ENCODE results near the gene RASL11A. TPM values are rescaled to one million over a fixed set of nuclear protein-coding genes. Genes with fewer than 3 reads are reported as not detected.

The RASL11A gene
- total RNA-seq, 4 donors from 2014 or later = 18.7 to 37.7 (median 28.9) TPM

GRCh38 chr13:27274631-27275030 is 4.0 kb downstream of the RASL11A start:
- TF ChIP-seq POLR2A (IDR thresholded peaks at IDR 0.05) = no peak
- TF ChIP-seq EP300 (IDR thresholded peaks at IDR 0.05; ENCODE audit: low read depth) = no peak
- TF ChIP-seq CTCF (IDR thresholded peaks at IDR 0.05) = no peak
- no peak for TF ChIP-seq POLR2AphosphoS5 (IDR thresholded peaks at IDR 0.05)
- DNase-seq = no peak
- intact Hi-C loops (cut with DNase I; ENCODE audit: low total_unique reads) = loop anchor here (5.0 kb wide), 2 partner anchors 73 to 287 kb away; no protein-coding TSS in a partner anchor
- 28 to 30% methylated on average over 1 of the region's 1 CpG for WGBS, 2 donors (ENCODE audit: low coverage in 1 of 2)
- no peak overlapping the region for H3K4me3 ChIP-seq
- in situ Hi-C loops (cut with MboI; ENCODE audit: low pct_ligation_motif_present in 1 of 4, low pct_unique_long_range_greater_than_20kb in 1 of 4, low sequenced_read_pairs in 3 of 4) = loop anchor here in 2 of 4 donors (10.0 to 25.0 kb wide), 4 partner anchors 70 to 290 kb away; partner anchors contain the start of gene USP12 (in 1 of the 2)
- peaks cover 2 to 31% (median 14%) of the 10 kb centered on the region in 4 donors for H3K4me1 ChIP-seq
- H3K27me3 ChIP-seq = no peaks in the 10 kb centered on the region
- H3K36me3 ChIP-seq = no peaks in the 10 kb centered on the region
- no peak overlapping the region for H3K27ac ChIP-seq
- H3K9me3 ChIP-seq = no peaks in the 10 kb centered on the region

GRCh38 chr13:27276188-27276587 is 5.6 kb downstream of the RASL11A start:
- intact Hi-C loops (cut with DNase I; ENCODE audit: low total_unique reads) = no loop called here
- Histone ChIP-seq H3K27me3 (no peaks in the 10 kb centered on the region), H3K4me3 (no peak overlapping the region), H3K27ac (peak overlapping the region; percentile 4 to 17 (median 16)), H3K9me3 (no peaks in the 10 kb centered on the region), H3K36me3 (no peaks in the 10 kb centered on the region), H3K4me1 (peaks cover 0 to 27% (median 12%) of the 10 kb centered on the region in 4 donors)
- DNase-seq = no peak
- in situ Hi-C loops (cut with MboI; ENCODE audit: low pct_ligation_motif_present in 1 of 4, low pct_unique_long_range_greater_than_20kb in 1 of 4, low sequenced_read_pairs in 3 of 4) = loop anchor here in 2 of 4 donors (10.0 kb wide), 2 partner anchors 69 to 291 kb away; no protein-coding TSS in a partner anchor
- TF ChIP-seq POLR2A (IDR thresholded peaks at IDR 0.05) (no peak), EP300 (IDR thresholded peaks at IDR 0.05; ENCODE audit: low read depth) (no peak), POLR2AphosphoS5 (IDR thresholded peaks at IDR 0.05) (no peak), CTCF (IDR thresholded peaks at IDR 0.05) (no peak)
- WGBS, 2 donors (ENCODE audit: low coverage in 1 of 2) = 50 to 79% methylated on average over 3 to 7 of the region's 7 CpGs

DNA sequence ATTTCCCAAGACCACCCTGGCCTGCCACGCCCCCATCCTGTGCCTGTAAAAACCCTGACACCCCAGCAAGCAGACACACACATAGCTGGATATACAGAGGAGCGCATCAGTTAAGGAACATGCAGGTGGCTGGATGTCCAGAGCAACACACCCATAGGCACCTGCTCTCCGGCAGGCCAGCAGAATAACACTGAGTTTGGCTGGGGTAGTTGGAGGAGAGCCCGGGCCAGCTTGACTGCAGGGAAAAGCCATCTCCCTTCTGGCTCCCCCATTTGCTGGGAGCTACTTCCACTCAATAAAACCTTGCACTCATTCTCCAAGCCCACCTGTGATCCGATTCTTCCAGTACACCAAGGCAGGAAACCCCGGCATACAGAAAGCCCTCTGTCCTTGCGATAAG is 8.9 kb downstream of the RASL11A start:
- TF ChIP-seq CTCF (IDR thresholded peaks at IDR 0.05) = no peak
- TF ChIP-seq POLR2AphosphoS5 (IDR thresholded peaks at IDR 0.05) = no peak
- no peak for TF ChIP-seq POLR2A (IDR thresholded peaks at IDR 0.05)
- no peak for TF ChIP-seq EP300 (IDR thresholded peaks at IDR 0.05; ENCODE audit: low read depth)
- Histone ChIP-seq H3K27me3 (no peaks in the 10 kb centered on the region), H3K36me3 (no peaks in the 10 kb centered on the region), H3K4me1 (peaks cover 0 to 4% (median 0%) of the 10 kb centered on the region in 4 donors), H3K9me3 (no peaks in the 10 kb centered on the region), H3K27ac (no peak overlapping the region), H3K4me3 (no peak overlapping the region)
- DNase-seq = no peak
- 82% methylated on average over 7 of the region's 7 CpGs; no CpG with 5 or more reads in 1 of the 2 donors for WGBS, 2 donors (ENCODE audit: low coverage in 1 of 2)
- intact Hi-C loops (cut with DNase I; ENCODE audit: low total_unique reads) = no loop called here
- in situ Hi-C loops (cut with MboI; ENCODE audit: low pct_ligation_motif_present in 1 of 4, low pct_unique_long_range_greater_than_20kb in 1 of 4, low sequenced_read_pairs in 3 of 4) = loop anchor here in 2 of 4 donors (10.0 kb wide), 2 partner anchors 65 to 295 kb away; no protein-coding TSS in a partner anchor

DNA sequence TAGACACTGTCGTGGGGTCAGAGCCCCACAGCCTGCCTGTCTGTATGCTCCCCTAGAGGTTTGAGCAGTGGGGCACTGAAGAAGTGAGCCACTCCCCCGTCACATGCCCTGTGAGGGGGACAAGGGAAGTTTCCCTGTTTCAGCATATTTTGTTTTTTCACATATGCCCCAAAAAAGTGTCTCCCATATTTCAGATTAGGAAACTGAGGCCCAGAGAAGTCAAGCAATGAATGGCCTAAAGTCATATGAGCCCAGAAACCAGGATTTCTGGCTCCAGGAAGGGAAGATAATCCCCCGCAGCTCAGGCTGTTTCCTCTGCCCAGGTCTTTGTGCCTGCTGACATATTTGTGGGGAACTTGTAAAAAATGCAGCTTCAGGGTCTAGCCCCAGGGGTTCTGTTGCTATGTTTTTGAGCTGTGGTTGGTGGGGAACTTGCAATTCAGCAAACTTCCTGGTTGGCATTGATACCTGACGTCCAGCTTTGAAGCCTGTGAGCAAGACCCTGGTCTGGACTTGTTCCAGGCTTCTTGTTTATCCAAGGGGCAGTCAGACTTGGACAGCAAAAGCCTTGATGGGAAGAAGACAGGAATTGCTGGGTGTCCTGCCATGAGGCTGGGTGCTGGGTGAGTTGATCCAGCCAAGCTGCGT is 9.5 kb downstream of the RASL11A start:
- no peak overlapping the region for H3K27ac ChIP-seq
- TF ChIP-seq POLR2AphosphoS5 (IDR thresholded peaks at IDR 0.05) (no peak), EP300 (IDR thresholded peaks at IDR 0.05; ENCODE audit: low read depth) (no peak)
- in situ Hi-C loops (cut with MboI; ENCODE audit: low pct_ligation_motif_present in 1 of 4, low pct_unique_long_range_greater_than_20kb in 1 of 4, low sequenced_read_pairs in 3 of 4) = no loop called here
- DNase-seq = no peak
- no peaks in the 10 kb centered on the region for H3K36me3 ChIP-seq
- H3K4me1 ChIP-seq = no peaks in the 10 kb centered on the region
- WGBS, 2 donors (ENCODE audit: low coverage in 1 of 2) = 67 to 78% methylated on average over 1 to 5 of the region's 5 CpGs
- intact Hi-C loops (cut with DNase I; ENCODE audit: low total_unique reads) = no loop called here
- no peaks in the 10 kb centered on the region for H3K27me3 ChIP-seq
- no peaks in the 10 kb centered on the region for H3K9me3 ChIP-seq
- H3K4me3 ChIP-seq = no peak overlapping the region
